GM12873 (cell line): ENCODE data around the gene UPK1B.

Experiments used
- TF ChIP-seq, protein P1 (sequence below): IDR thresholded peaks from 2 replicates; pipeline ENCODE4 v1.5.1; 2012; ENCODE audit warnings: low read depth, mild to moderate bottlenecking, moderate library complexity, low read length, control low read depth; ENCODE audit not compliant: insufficient read depth; ENCODE audit errors: missing control alignments

Gene UPK1B

DNA sequence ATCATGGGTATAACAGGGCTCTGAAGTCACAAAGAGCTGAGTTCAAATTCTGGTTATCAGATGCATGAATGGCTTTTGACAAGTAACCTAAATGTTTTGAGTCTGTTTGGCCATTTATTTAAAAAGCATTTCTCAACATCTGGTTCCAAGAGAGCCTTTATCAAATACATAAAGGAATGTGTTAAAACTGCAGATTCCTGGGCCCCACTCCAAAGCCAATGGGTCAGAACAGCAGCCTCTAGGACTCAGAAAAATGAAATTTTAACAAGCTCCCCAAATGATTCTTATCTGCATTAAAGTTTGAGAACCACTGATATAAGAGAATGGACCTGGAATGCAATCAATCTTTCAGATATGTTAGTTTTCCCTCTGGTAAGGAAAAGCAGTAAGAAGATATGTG, 63.9 kb downstream of the UPK1B start:
- TF ChIP-seq, protein P1, sequence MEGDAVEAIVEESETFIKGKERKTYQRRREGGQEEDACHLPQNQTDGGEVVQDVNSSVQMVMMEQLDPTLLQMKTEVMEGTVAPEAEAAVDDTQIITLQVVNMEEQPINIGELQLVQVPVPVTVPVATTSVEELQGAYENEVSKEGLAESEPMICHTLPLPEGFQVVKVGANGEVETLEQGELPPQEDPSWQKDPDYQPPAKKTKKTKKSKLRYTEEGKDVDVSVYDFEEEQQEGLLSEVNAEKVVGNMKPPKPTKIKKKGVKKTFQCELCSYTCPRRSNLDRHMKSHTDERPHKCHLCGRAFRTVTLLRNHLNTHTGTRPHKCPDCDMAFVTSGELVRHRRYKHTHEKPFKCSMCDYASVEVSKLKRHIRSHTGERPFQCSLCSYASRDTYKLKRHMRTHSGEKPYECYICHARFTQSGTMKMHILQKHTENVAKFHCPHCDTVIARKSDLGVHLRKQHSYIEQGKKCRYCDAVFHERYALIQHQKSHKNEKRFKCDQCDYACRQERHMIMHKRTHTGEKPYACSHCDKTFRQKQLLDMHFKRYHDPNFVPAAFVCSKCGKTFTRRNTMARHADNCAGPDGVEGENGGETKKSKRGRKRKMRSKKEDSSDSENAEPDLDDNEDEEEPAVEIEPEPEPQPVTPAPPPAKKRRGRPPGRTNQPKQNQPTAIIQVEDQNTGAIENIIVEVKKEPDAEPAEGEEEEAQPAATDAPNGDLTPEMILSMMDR, result no peak

DNA sequence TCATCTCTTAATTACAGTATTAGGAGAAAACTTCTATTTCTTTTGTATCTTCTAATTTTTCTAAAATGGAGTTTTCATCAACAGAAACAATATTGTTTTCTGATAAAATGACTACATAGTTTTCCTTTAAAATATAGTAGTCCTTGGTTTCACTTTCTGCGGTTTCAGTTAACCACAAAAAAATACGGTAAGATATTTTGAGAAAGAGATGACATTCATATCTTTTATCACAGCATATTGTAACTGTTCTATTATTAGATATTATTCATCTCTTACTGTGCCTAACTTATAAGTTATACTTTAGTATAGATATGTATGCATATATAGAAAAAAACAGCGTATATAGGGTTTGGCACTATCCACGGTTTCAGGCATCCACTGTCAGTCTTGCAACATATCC, 65.0 kb downstream of the UPK1B start:
- TF ChIP-seq, protein P1, result no peak

DNA sequence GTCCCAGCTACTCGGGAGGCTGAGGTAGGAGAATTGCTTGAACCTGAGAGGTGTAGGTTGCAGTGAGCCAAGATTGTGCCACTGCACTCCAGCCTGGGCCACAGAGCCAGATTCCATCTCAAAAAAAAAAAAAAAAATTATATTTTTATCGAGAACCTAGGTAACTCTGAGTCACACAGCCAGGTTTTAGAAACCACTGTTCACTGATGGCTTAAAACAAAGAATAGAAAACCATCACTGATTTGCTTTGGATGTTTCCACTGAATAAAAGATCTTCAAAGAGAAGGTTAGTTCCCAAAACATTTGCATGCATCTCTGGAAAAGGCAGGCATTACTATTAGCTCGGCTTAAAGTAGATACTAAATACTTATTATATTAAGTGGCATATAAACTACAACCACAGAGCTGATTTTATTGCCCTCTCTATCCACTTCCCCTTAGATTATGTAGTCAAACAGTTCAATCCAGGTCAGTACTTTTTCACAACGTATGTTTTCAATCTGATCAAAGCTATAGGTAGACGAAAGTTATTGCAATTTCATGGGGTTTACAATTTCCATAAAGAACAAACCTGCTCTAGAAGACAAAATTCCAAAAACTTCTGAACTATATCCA, 65.9 kb downstream of the UPK1B start:
- TF ChIP-seq, protein P1, result no peak

DNA sequence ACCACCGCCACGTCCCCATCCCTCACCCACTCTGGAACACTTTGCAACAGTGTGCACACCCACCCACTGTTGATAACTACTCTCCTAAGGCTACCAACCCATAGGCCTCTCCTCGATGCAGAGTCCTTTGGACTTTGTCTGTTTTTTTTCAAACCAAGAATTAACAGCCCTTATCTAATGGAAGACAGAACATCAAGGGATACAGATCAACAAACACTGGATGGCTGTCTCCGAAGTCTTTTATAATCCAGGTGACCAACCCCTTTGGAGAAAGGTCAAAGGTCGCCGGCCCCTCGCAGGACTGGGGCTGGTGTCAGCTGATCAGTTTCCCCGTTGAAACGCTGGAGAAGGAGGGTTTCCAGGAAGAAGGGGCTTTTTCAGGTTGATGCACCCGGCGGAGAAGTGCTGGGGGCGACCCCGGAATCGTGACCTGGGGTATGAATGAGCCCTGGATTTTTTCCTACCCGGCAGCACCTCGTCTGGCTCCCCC, 66.7 kb downstream of the UPK1B start:
- TF ChIP-seq, protein P1, result no peak

DNA sequence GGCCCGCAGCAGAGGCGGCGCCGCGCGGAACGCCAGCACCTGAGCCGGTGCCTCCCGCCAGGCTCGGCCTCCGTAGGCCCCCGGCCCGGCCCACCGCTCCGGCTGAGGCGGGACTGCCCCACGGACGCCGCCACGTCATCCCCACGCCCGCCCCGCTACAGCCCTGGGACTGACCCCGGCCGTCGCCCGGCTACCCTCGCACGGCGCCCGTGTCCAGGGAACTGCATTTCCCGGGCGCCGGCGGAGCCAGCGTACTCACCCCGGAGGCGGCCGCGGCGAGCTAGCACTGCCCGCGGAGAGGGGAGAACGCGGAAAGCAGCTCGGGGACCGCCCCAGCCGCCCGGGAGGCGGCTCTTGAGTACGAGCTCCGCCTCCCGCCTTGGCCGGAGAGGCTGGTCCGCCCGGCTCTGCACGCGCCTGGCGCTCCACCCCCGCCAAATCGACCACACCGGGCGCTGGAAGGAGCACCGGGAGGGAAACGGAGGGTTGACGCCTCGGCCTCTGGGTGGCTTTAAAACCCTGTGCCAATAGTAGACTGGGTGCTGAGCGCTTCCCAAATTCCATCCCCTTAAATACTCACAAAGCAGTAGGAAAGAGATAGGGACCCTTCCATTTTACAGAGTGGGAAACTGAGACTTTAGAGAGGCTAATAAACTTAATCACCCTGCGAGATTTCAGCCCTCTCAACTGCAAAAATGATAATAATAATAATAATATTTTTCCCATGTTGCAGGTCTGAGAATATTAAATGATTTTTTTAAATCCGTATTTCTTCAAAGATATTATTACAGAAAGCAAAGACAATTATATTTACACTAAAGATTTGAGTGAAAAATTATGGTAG, 67.4 kb downstream of the UPK1B start, which contains the start of gene B4GALT4:
Gene B4GALT4, minus strand, starts transcription at position 288 of the 844 bp plus-strand sequence. CDS start 10,779 bp downstream, outside the sequence.
- TF ChIP-seq, protein P1, result no peak

DNA sequence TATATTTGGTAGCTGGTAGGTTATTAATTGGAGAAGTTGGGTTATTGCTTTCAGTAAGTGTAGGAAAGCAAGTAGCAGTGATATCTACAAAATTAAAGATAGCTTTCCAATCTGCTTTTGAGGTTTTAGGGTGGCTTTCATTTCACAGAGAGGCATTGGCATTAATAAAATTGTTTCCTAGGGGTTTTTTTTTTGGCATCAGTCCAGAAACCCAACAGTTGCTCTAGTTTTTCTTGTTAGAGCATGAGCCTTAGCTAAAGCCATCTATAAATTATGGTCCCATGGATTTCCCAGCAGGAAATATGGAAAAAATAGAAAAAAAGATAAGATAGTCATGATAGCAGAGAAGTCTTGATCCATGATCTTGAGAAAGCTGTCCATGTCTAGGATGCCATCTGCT, 70.3 kb downstream of the UPK1B start:
- TF ChIP-seq, protein P1, result no peak

DNA sequence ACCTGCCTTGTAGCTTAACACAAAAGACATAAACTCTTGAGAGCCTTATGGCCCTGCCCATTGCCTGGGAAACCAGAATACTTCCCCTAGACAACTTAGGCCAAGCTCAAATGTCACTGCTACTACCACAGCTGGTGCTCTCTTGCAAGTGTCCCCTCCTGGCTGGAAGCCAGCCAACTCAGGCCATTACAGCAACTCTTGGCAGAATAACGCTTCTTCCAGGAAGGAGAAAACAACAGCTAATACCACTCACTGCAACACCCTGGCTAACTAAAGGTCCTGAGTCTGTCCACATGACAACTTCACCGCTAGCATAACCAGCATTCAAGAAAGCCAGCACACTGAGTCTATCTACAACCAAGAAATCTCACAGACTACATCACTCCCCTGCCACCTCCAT, 72.4 kb downstream of the UPK1B start:
- TF ChIP-seq, protein P1, result no peak
